Measurements from ENCODE around the gene SERINC5.

SERINC5 gene

GRCh38 chr5:80227979-80228596, 27.8 kb downstream of the SERINC5 start:
- DNase-seq (ENCODE audit: low read depth), result no peak
- no peak for TF ChIP-seq CTCF (conservative IDR thresholded peaks at IDR 0.05; ENCODE audit: low read length)
- H3K4me3 ChIP-seq (ENCODE audit: low read length), result no peak overlapping the region

- no peak overlapping the region for H3K4me3 ChIP-seq (ENCODE audit: low read length)
- DNase-seq (ENCODE audit: low read depth), result no peak
- TF ChIP-seq CTCF (conservative IDR thresholded peaks at IDR 0.05; ENCODE audit: low read length), result no peak
These were observed 29.9 kb downstream of the SERINC5 start for GRCh38 chr5:80225934-80226326.

GRCh38 chr5:80225189-80225933, 30.5 kb downstream of the SERINC5 start:
- no peak for TF ChIP-seq CTCF (conservative IDR thresholded peaks at IDR 0.05; ENCODE audit: low read length)
- H3K4me3 ChIP-seq (ENCODE audit: low read length), result no peak overlapping the region
- no peak for DNase-seq (ENCODE audit: low read depth)

GRCh38 chr5:80223561-80223960, 32.3 kb downstream of the SERINC5 start:
- no peak for DNase-seq (ENCODE audit: low read depth)
- H3K4me3 ChIP-seq (ENCODE audit: low read length), result no peak overlapping the region
- no peak for TF ChIP-seq CTCF (conservative IDR thresholded peaks at IDR 0.05; ENCODE audit: low read length)

GRCh38 chr5:80220245-80220897, 35.5 kb downstream of the SERINC5 start:
- no peak for DNase-seq (ENCODE audit: low read depth)
- H3K4me3 ChIP-seq (ENCODE audit: low read length), result no peak overlapping the region
- no peak for TF ChIP-seq CTCF (conservative IDR thresholded peaks at IDR 0.05; ENCODE audit: low read length)

GRCh38 chr5:80219391-80219790, 36.5 kb downstream of the SERINC5 start:
- no peak for DNase-seq (ENCODE audit: low read depth)

More at GRCh38 chr5:80219391-80219790, 36.5 kb downstream of the SERINC5 start:
- no peak overlapping the region for H3K4me3 ChIP-seq (ENCODE audit: low read length)
- TF ChIP-seq CTCF (conservative IDR thresholded peaks at IDR 0.05; ENCODE audit: low read length), result no peak
